Panc1 (cell line): ENCODE results near the gene LCN6. TPM values are rescaled to one million over a fixed set of nuclear protein-coding genes. Genes with fewer than 3 reads are reported as not detected.
A peak's percentile ranks its signal among the peaks of the same experiment; 100 is the strongest.

Experiments
- ATAC-seq: fragments of 200-7000 bp; cut with Tn5 transposase; 2 replicates; pipeline ENCODE4 v1.9.1; 2020; ENCODE audit warnings: mild to moderate bottlenecking, moderate library complexity
- BruUV-seq: library from RNA; stranded (reverse); fragments of 400-500 nt; replicated peaks from 2 replicates; lab custom pipeline; 2021; lab: Mats Ljungman, UMichigan
- CTCF ChIA-PET: fragments of 300-600 bp; sonication (Branson Sonifier 250); formaldehyde crosslinking; loops from one replicate; lab custom pipeline; 2022; ENCODE audit warnings: antibody characterized with exemption; lab: Charles Lee
- POLR2A ChIA-PET: fragments of 300-600 bp; sonication (Branson Sonifier 250); formaldehyde crosslinking; loops from one replicate; lab custom pipeline; 2022; ENCODE audit warnings: antibody characterized with exemption; lab: Charles Lee
- DNase-seq: peaks from one replicate; pipeline ENCODE4 v3.0.0-alpha.2; 2010; ENCODE audit warnings: low read depth, low spot score
- H3K27ac ChIP-seq: 2 replicates; pipeline ENCODE4 v1.5.1; 2011; ENCODE audit warnings: mild to moderate bottlenecking, low read length, inconsistent platforms
- H3K27me3 ChIP-seq: fragments of 200-500 bp; sonication (Bioruptor generic); 2 replicates; pipeline ENCODE4 v1.6.0; 2014; ENCODE audit warnings: low read length, inconsistent platforms; ENCODE audit not compliant: control insufficient read depth, insufficient read depth
- H3K36me3 ChIP-seq: fragments of 200-500 bp; sonication (Bioruptor generic); 2 replicates; pipeline ENCODE4 v1.5.1; 2014; ENCODE audit warnings: inconsistent platforms, mild to moderate bottlenecking, low read length, moderate library complexity; ENCODE audit not compliant: control insufficient read depth, insufficient read depth
- H3K4me1 ChIP-seq: 2 replicates; pipeline ENCODE4 v1.5.1; 2011; ENCODE audit warnings: inconsistent platforms, mild to moderate bottlenecking, low read length, moderate library complexity; ENCODE audit not compliant: control insufficient read depth, insufficient read depth
- H3K4me3 ChIP-seq, 2 experiments: 2 replicates each; pipeline ENCODE4 v1.5.1; 2011 to 2012; ENCODE audit warnings: low read depth in 2 of 2, low read length in 2 of 2, mild to moderate bottlenecking in 2 of 2, inconsistent platforms in 1 of 2, moderate library complexity in 1 of 2
- H3K9me3 ChIP-seq: fragments of 200-500 bp; sonication (Bioruptor generic); 2 replicates; pipeline ENCODE4 v1.5.1; 2014; ENCODE audit warnings: low read depth, mild to moderate bottlenecking, inconsistent platforms, low read length, moderate library complexity; ENCODE audit not compliant: control insufficient read depth, insufficient read depth
- POLR2AphosphoS5 ChIP-seq: IDR thresholded peaks from 2 replicates; pipeline ENCODE4 v1.6.1; 2012; ENCODE audit warnings: mild to moderate bottlenecking, low read depth, low read length, moderate library complexity
- SIN3A ChIP-seq: IDR thresholded peaks from 2 replicates; pipeline ENCODE4 v1.6.1; 2012; ENCODE audit warnings: low read depth, mild to moderate bottlenecking, low read length, moderate library complexity, borderline replicate concordance; ENCODE audit not compliant: insufficient read depth
- TCF7L2 ChIP-seq: IDR thresholded peaks from 2 replicates; pipeline ENCODE4 v1.6.1; 2011; ENCODE audit warnings: mild to moderate bottlenecking, low read depth, low read length, inconsistent platforms
- in situ Hi-C: cut with HindIII; loops from 2 replicates; pipeline ENCODE4 v1.10.0; 2016; ENCODE audit warnings: low sequenced_read_pairs, low pct_unique_long_range_greater_than_20kb
- intact Hi-C: fragments of 100-400 bp; cut with micrococcal nuclease; formaldehyde crosslinking; loops from one replicate; pipeline ENCODE4 v1.10.0; 2022; ENCODE audit not compliant: unreplicated experiment
- total RNA-seq: library from RNA; stranded (reverse); gene quantifications from one replicate; pipeline ENCODE4 v1.2.1, GENCODE V29; 2021; ENCODE audit not compliant: unreplicated experiment
- TF ChIP-seq, protein P1 (sequence below), 2 experiments: IDR thresholded peaks; 2 replicates each; pipeline ENCODE4 v1.6.1; 2011 to 2012; ENCODE audit warnings: low read depth in 2 of 2, control low read depth in 1 of 2, low read length in 1 of 2, mild to moderate bottlenecking in 1 of 2, moderate library complexity in 1 of 2; ENCODE audit not compliant: insufficient read depth in 1 of 2
- TF ChIP-seq, protein P2 (sequence below): fragments of 450-650 bp; IDR thresholded peaks from 2 replicates; pipeline ENCODE4 v1.5.1; 2017; ENCODE audit warnings: mild to moderate bottlenecking

Gene LCN6
- total RNA-seq, 1 experiment from 2014 or later: not detected

DNA sequence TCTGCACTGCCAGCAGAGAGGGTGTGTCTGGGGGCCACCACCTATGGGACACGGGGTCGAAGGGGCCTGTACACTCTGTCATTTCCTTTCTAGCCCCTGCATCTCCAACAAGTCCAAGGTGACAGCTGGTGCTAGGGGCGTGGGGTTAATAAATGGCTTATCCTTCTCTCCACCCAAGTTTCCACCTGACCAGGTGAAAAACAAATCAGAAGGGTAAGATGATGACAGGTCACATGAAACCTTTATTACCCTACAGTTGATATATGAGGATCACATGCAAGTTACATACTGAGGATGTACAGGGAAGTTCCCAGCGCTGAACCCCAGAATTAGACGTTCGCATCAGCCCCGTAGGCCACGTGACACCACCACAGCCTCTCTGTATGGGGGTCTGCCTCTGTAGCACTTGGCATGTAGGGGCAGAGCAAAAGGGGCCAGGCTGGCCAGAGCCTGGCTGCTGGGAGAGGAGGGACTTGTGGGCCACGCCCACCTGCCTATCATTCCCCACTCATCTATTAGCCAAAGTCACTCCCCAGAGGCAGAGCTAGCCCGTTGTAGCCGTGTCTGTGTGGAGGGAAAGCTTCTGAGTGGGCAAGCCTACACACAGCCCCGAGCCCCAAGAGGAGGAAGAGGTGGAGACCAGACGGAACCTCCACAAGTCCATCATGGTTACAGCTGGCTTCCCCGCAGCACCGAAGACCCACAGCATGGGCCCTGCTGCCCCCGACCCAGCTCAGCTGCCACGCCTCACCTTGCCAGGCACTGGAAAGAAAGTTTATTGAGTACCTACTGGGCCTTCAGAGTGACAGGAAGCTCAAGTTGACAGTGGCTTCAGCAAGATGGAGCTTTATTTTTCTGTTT, 45.0 kb upstream of the LCN6 start:
- POLR2A ChIA-PET: interaction anchor here (0.5 kb wide), 1 partner anchor 24 kb away, joined by 3 read pairs; no protein-coding TSS in a partner anchor
- no peak for DNase-seq
- in situ Hi-C loops: no loop called here

GRCh38 chr9:136792321-136793085, 44.2 kb upstream of the LCN6 start:
- no peak for ATAC-seq
- H3K4me3 ChIP-seq: peak overlapping the region; percentile 70 to 73
- H3K9me3 ChIP-seq: no peaks in the 10 kb centered on the region
- peaks cover 14% of the 10 kb centered on the region for H3K4me1 ChIP-seq
- CTCF ChIA-PET: no interaction called here
- in situ Hi-C loops (no loop called here), intact Hi-C loops (no loop called here)
- no peak for DNase-seq
- POLR2A ChIA-PET: no interaction called here
- H3K27me3 ChIP-seq: no peaks in the 10 kb centered on the region
- no peaks in the 10 kb centered on the region; the same call in 1 of the 2 replicates for H3K36me3 ChIP-seq
- TF ChIP-seq, protein P1, sequence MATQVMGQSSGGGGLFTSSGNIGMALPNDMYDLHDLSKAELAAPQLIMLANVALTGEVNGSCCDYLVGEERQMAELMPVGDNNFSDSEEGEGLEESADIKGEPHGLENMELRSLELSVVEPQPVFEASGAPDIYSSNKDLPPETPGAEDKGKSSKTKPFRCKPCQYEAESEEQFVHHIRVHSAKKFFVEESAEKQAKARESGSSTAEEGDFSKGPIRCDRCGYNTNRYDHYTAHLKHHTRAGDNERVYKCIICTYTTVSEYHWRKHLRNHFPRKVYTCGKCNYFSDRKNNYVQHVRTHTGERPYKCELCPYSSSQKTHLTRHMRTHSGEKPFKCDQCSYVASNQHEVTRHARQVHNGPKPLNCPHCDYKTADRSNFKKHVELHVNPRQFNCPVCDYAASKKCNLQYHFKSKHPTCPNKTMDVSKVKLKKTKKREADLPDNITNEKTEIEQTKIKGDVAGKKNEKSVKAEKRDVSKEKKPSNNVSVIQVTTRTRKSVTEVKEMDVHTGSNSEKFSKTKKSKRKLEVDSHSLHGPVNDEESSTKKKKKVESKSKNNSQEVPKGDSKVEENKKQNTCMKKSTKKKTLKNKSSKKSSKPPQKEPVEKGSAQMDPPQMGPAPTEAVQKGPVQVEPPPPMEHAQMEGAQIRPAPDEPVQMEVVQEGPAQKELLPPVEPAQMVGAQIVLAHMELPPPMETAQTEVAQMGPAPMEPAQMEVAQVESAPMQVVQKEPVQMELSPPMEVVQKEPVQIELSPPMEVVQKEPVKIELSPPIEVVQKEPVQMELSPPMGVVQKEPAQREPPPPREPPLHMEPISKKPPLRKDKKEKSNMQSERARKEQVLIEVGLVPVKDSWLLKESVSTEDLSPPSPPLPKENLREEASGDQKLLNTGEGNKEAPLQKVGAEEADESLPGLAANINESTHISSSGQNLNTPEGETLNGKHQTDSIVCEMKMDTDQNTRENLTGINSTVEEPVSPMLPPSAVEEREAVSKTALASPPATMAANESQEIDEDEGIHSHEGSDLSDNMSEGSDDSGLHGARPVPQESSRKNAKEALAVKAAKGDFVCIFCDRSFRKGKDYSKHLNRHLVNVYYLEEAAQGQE (IDR thresholded peaks at IDR 0.05; ENCODE audit: insufficient read depth in 1 of 2, low read depth in 2 of 2, low read length in 1 of 2): no peak
- TF ChIP-seq POLR2AphosphoS5 (no peak), TCF7L2 (no peak), SIN3A (no peak)
- H3K27ac ChIP-seq: no peak overlapping the region
- BruUV-seq: no TSS peak

More for the DNA sequence above, 45.0 kb upstream of the LCN6 start:
- intact Hi-C loops: no loop called here
- Histone ChIP-seq H3K27ac (no peak overlapping the region), H3K4me1 (peaks cover 14% of the 10 kb centered on the region), H3K36me3 (no peaks in the 10 kb centered on the region; the same call in 1 of the 2 replicates), H3K4me3 (no peak overlapping the region), H3K9me3 (no peaks in the 10 kb centered on the region), H3K27me3 (no peaks in the 10 kb centered on the region)
- ATAC-seq: no peak
- TF ChIP-seq, protein P1 (IDR thresholded peaks at IDR 0.05; ENCODE audit: insufficient read depth in 1 of 2, low read depth in 2 of 2, low read length in 1 of 2): no peak
- TF ChIP-seq, protein P2, sequence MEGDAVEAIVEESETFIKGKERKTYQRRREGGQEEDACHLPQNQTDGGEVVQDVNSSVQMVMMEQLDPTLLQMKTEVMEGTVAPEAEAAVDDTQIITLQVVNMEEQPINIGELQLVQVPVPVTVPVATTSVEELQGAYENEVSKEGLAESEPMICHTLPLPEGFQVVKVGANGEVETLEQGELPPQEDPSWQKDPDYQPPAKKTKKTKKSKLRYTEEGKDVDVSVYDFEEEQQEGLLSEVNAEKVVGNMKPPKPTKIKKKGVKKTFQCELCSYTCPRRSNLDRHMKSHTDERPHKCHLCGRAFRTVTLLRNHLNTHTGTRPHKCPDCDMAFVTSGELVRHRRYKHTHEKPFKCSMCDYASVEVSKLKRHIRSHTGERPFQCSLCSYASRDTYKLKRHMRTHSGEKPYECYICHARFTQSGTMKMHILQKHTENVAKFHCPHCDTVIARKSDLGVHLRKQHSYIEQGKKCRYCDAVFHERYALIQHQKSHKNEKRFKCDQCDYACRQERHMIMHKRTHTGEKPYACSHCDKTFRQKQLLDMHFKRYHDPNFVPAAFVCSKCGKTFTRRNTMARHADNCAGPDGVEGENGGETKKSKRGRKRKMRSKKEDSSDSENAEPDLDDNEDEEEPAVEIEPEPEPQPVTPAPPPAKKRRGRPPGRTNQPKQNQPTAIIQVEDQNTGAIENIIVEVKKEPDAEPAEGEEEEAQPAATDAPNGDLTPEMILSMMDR: no peak
- TF ChIP-seq TCF7L2 (no peak), POLR2AphosphoS5 (no peak), SIN3A (no peak)
- CTCF ChIA-PET: interaction anchor here (0.6 kb wide), 1 partner anchor 185 kb away, joined by 3 read pairs; no protein-coding TSS in a partner anchor
- TSS peak; percentile 74 for BruUV-seq
